GM19452 (cell line): ENCODE measurements around the gene RNF103.
"Not testable (repeated sequence)": the region's sequence is repeated elsewhere in the genome, so short reads cannot be mapped to it uniquely, and the experiment has no call there.

Experiments
- ATAC-seq: cut with Tn5 transposase; IDR thresholded peaks from one replicate; pipeline ENCODE4 v1.9.1; 2021; ENCODE audit not compliant: unreplicated experiment

RNF103 gene

GRCh38 chr2:86623494-86624266 is at the start of gene RNF103:
RNF103 (minus strand) TSS chr2:86623865; CDS start chr2:86622886, 979 bp downstream.
- ATAC-seq, result peak; percentile 79

- ATAC-seq, result no peak
Measured at GRCh38 chr2:86673011-86673410, 49.3 kb upstream of the RNF103 start.

- ATAC-seq, result no peak
Measured at GRCh38 chr2:86672027-86672545, 48.4 kb upstream of the RNF103 start.

- ATAC-seq, result no peak
Measured at GRCh38 chr2:86671337-86671981, 47.8 kb upstream of the RNF103 start.

- ATAC-seq, result not testable (repeated sequence)
Measured at GRCh38 chr2:86669323-86669722, 45.7 kb upstream of the RNF103 start.

GRCh38 chr2:86661333-86661732 is 37.7 kb upstream of the RNF103 start:
- no peak for ATAC-seq

- no peak for ATAC-seq
Measured at GRCh38 chr2:86650188-86650587, 26.5 kb upstream of the RNF103 start.

- ATAC-seq, result no peak
Measured at GRCh38 chr2:86649119-86649947, 25.7 kb upstream of the RNF103 start.

- ATAC-seq, result no peak
Measured at GRCh38 chr2:86648681-86649080, 25.0 kb upstream of the RNF103 start.

GRCh38 chr2:86646865-86647264 is 23.2 kb upstream of the RNF103 start:
- ATAC-seq, result no peak

- no peak for ATAC-seq
Measured at GRCh38 chr2:86646329-86646728, 22.7 kb upstream of the RNF103 start.

- no peak for ATAC-seq
Measured at GRCh38 chr2:86645752-86646151, 22.1 kb upstream of the RNF103 start.

- no peak for ATAC-seq
Measured at GRCh38 chr2:86638712-86639111, 15.0 kb upstream of the RNF103 start.

GRCh38 chr2:86636842-86637241 is 13.2 kb upstream of the RNF103 start:
- ATAC-seq, result no peak

- ATAC-seq, result no peak
Measured at GRCh38 chr2:86634352-86634751, 10.7 kb upstream of the RNF103 start.

GRCh38 chr2:86633155-86633651 is 9.5 kb upstream of the RNF103 start:
- ATAC-seq, result no peak

- ATAC-seq, result no peak
Measured at GRCh38 chr2:86632672-86633071, 9.0 kb upstream of the RNF103 start.

- ATAC-seq, result no peak
Measured at GRCh38 chr2:86631846-86632485, 8.3 kb upstream of the RNF103 start.

- ATAC-seq, result no peak
Measured at GRCh38 chr2:86628091-86628522, 4.4 kb upstream of the RNF103 start.

- no peak for ATAC-seq
Measured at GRCh38 chr2:86627550-86627949, 3.9 kb upstream of the RNF103 start.

- no peak for ATAC-seq
Measured at GRCh38 chr2:86625096-86625495, 1.4 kb upstream of the RNF103 start.
